Astrocyte (in vitro differentiated cells and primary cell): Measurements from ENCODE around the gene RPS14. TPM values are rescaled to one million over a fixed set of nuclear protein-coding genes. Genes with fewer than 3 reads are reported as not detected.

ENCODE experiments used
- DNase-seq: peaks from one replicate; pipeline ENCODE4 v3.0.0-alpha.2; 2010; ENCODE audit warnings: low read depth
- FAIRE-seq: peaks from 2 replicates; lab custom pipeline; 2011; peaks lifted over from hg19 to GRCh38; lab: Jason Lieb, UNC
- H2AFZ ChIP-seq: 2 replicates; pipeline ENCODE4 v1.6.0; 2012; ENCODE audit warnings: low read depth, low read length, inconsistent platforms
- H3K27ac ChIP-seq: 2 replicates; pipeline ENCODE4 v1.5.1; 2011; ENCODE audit warnings: low read depth, low read length, inconsistent platforms
- H3K27me3 ChIP-seq: 2 replicates; pipeline ENCODE4 v1.6.0; 2011; ENCODE audit warnings: low read length, inconsistent platforms; ENCODE audit not compliant: insufficient read depth
- H3K36me3 ChIP-seq: 2 replicates; pipeline ENCODE4 v1.5.1; 2011; ENCODE audit warnings: low read length, inconsistent platforms; ENCODE audit not compliant: insufficient read depth
- H3K4me1 ChIP-seq: 2 replicates; pipeline ENCODE4 v1.5.1; 2011; ENCODE audit warnings: low read length, inconsistent platforms; ENCODE audit not compliant: insufficient read depth
- H3K4me2 ChIP-seq: 2 replicates; pipeline ENCODE4 v1.6.0; 2012; ENCODE audit warnings: low read length, inconsistent platforms
- H3K4me3 ChIP-seq: 2 replicates; pipeline ENCODE4 v1.5.1; 2011; ENCODE audit warnings: low read depth, mild to moderate bottlenecking, low read length, inconsistent platforms; ENCODE audit not compliant: insufficient read depth
- H3K79me2 ChIP-seq: 2 replicates; pipeline ENCODE4 v1.6.0; 2012; ENCODE audit warnings: mild to moderate bottlenecking, low read length, inconsistent platforms; ENCODE audit not compliant: insufficient read depth
- H3K9ac ChIP-seq: 2 replicates; pipeline ENCODE4 v1.6.0; 2012; ENCODE audit warnings: mild to moderate bottlenecking, low read length, inconsistent platforms
- H3K9me3 ChIP-seq: 2 replicates; pipeline ENCODE4 v1.5.1; 2012; ENCODE audit warnings: low read depth, mild to moderate bottlenecking, low read length, inconsistent platforms; ENCODE audit not compliant: insufficient read depth
- H4K20me1 ChIP-seq: 2 replicates; pipeline ENCODE4 v1.6.0; 2012; ENCODE audit warnings: low read length, inconsistent platforms; ENCODE audit not compliant: insufficient read depth
- H3K27ac Mint-ChIP-seq: one replicate; pipeline ENCODE4 v1.8.0; 2021; ENCODE audit warnings: mild to moderate bottlenecking, mixed read lengths; ENCODE audit not compliant: unreplicated experiment
- H3K27me3 Mint-ChIP-seq: one replicate; pipeline ENCODE4 v1.8.0; 2021; ENCODE audit warnings: low read depth, mixed read lengths; ENCODE audit not compliant: unreplicated experiment
- H3K36me3 Mint-ChIP-seq: one replicate; pipeline ENCODE4 v1.8.0; 2021; ENCODE audit warnings: low read depth, mixed read lengths; ENCODE audit not compliant: unreplicated experiment
- H3K4me1 Mint-ChIP-seq: one replicate; pipeline ENCODE4 v1.8.0; 2021; ENCODE audit warnings: low read depth, mixed read lengths; ENCODE audit not compliant: unreplicated experiment
- H3K4me3 Mint-ChIP-seq: one replicate; pipeline ENCODE4 v1.8.0; 2021; ENCODE audit warnings: mild to moderate bottlenecking, moderate library complexity, mixed read lengths; ENCODE audit not compliant: unreplicated experiment
- H3K9me3 Mint-ChIP-seq: one replicate; pipeline ENCODE4 v1.8.0; 2021; ENCODE audit warnings: mild to moderate bottlenecking, mixed read lengths; ENCODE audit not compliant: unreplicated experiment
- EZH2 ChIP-seq: IDR thresholded peaks from 2 replicates; pipeline ENCODE4 v1.6.1; 2012; ENCODE audit warnings: mild to moderate bottlenecking, low read length, inconsistent platforms; ENCODE audit not compliant: insufficient read depth
- total RNA-seq: library from RNA; stranded (reverse); gene quantifications from 2 replicates; pipeline ENCODE4 v1.2.1, GENCODE V29; 2021
- TF ChIP-seq, protein P1 (sequence below): IDR thresholded peaks from 2 replicates; pipeline ENCODE4 v1.5.1; 2011; ENCODE audit warnings: low read depth, mild to moderate bottlenecking, inconsistent platforms, low read length, moderate library complexity; ENCODE audit not compliant: insufficient read depth

The RPS14 gene
- total RNA-seq, 1 donor from 2014 or later: 2,054 TPM

GRCh38 chr5:150409638-150410523 lies 39.7 kb downstream of the RPS14 start:
- H3K4me2 ChIP-seq: peak overlapping the region; percentile 27
- DNase-seq (peak; percentile 79), FAIRE-seq (peak; percentile 76)
- no peak overlapping the region for H3K4me3 ChIP-seq
- no peaks in the 10 kb centered on the region for H3K79me2 ChIP-seq
- no peaks in the 10 kb centered on the region for H3K36me3 ChIP-seq
- TF ChIP-seq EZH2: no peak
- TF ChIP-seq, protein P1, sequence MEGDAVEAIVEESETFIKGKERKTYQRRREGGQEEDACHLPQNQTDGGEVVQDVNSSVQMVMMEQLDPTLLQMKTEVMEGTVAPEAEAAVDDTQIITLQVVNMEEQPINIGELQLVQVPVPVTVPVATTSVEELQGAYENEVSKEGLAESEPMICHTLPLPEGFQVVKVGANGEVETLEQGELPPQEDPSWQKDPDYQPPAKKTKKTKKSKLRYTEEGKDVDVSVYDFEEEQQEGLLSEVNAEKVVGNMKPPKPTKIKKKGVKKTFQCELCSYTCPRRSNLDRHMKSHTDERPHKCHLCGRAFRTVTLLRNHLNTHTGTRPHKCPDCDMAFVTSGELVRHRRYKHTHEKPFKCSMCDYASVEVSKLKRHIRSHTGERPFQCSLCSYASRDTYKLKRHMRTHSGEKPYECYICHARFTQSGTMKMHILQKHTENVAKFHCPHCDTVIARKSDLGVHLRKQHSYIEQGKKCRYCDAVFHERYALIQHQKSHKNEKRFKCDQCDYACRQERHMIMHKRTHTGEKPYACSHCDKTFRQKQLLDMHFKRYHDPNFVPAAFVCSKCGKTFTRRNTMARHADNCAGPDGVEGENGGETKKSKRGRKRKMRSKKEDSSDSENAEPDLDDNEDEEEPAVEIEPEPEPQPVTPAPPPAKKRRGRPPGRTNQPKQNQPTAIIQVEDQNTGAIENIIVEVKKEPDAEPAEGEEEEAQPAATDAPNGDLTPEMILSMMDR: no peak
- H4K20me1 ChIP-seq: no peaks in the 10 kb centered on the region
- no peak overlapping the region for H2AFZ ChIP-seq
- H3K9me3 ChIP-seq: no peaks in the 10 kb centered on the region
- Mint-ChIP-seq H3K36me3 (no peaks in the 10 kb centered on the region), H3K4me1 (peaks cover 4% of the 10 kb centered on the region), H3K9me3 (no peaks in the 10 kb centered on the region), H3K4me3 (no peak overlapping the region), H3K27ac (no peak overlapping the region), H3K27me3 (no peaks in the 10 kb centered on the region)
- H3K27ac ChIP-seq: no peak overlapping the region
- no peaks in the 10 kb centered on the region for H3K4me1 ChIP-seq
- no peaks in the 10 kb centered on the region for H3K27me3 ChIP-seq
- H3K9ac ChIP-seq: no peak overlapping the region

DNA sequence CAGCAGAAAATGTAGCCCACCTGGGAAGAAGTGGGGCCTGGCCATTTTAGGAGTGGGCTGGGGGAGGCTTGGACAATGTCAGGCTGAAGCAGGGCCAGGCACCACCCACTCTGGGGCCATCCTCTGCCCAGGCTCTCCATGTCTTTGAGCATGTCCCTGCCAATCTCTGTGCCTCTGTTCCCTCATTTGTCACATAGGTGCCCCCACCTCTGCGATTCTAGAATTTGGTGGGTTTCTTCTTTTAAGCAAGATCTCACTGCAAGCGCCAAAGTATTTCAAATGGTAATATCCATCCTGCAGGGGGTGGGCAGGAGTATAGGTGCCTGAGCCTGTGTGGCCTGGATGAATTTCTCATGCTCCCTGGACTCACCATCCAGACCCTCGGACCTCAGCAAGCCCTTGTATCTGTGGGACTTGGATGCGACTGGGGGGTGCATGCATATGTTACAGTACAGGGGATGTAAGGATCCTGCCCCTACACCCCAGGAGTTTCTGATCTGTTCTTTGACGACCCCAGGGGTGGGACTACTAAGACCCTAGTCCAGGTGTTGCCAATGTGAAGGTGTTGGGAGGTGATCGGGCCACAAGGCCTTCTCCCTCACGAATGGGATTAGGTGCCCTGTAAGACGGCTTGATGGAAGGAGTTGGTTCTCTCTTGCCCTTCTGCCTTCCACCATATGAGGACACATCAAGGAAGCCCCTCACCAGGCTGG lies 41.2 kb downstream of the RPS14 start:
- Histone ChIP-seq H3K79me2 (no peaks in the 10 kb centered on the region), H3K27ac (no peak overlapping the region), H3K36me3 (no peaks in the 10 kb centered on the region), H3K4me3 (no peak overlapping the region), H2AFZ (no peak overlapping the region), H3K4me2 (no peak overlapping the region), H3K4me1 (no peaks in the 10 kb centered on the region), H4K20me1 (no peaks in the 10 kb centered on the region), H3K9me3 (no peaks in the 10 kb centered on the region), H3K27me3 (no peaks in the 10 kb centered on the region), H3K9ac (no peak overlapping the region)
- Mint-ChIP-seq H3K9me3 (no peaks in the 10 kb centered on the region), H3K27ac (no peak overlapping the region), H3K36me3 (peaks cover 3% of the 10 kb centered on the region), H3K27me3 (peaks cover 2% of the 10 kb centered on the region), H3K4me3 (no peak overlapping the region), H3K4me1 (peaks cover 4% of the 10 kb centered on the region)
- TF ChIP-seq EZH2: no peak
- TF ChIP-seq, protein P1: no peak
- FAIRE-seq (no peak), DNase-seq (no peak)
